Pons (tissue), 1 donor: ENCODE data around the gene SH3D19.
"Not testable (repeated sequence)": the region's sequence is repeated elsewhere in the genome, so short reads cannot be mapped to it uniquely, and the experiment has no call there.

ENCODE experiments used
- DNase-seq: peaks from one replicate; pipeline ENCODE4 v3.0.0-alpha.2; 2016; ENCODE audit warnings: low spot score

SH3D19 gene

DNA sequence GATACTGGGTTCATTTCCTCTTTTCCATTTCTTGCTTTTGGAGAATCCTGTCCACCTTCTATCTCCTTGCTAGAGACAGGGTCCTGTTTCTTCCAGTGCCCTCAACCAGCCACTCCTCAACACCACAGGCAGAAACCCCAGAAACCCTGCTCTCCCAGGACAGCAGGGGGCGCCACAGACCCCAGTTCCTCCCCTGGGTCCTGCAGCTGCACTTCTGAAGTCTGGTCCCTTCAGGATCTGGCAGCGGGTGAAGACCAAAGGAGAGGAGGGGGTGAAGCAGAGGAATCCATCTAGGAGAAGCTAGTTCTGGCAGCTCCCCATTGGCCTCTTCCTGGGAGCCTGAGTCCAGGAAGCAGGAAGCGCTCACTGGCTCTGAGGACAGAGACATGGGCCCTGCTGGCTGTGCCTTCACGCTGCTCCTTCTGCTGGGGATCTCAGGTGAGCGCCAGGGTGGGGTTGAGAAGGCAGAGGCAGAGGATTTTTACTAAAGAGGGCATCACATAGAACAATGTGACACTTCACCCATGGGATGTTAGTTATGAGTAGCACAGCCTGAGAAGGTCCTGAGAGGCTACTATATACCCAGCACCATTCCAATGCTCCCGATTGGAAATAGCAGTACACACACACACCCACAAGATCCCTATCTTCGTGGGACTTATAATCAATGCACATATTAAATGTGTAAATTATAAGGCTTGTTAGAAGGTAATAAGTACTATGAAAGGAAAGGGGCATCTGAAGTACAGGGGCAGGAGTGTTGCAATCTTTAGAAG lies 48.4 kb downstream of the SH3D19 start, which contains the start of gene PRSS48:
TSS of gene PRSS48 (plus strand) at position 375 of the 776 bp plus-strand sequence. CDS start at position 387, 12 bp downstream.
- DNase-seq: peak; percentile 83

DNA sequence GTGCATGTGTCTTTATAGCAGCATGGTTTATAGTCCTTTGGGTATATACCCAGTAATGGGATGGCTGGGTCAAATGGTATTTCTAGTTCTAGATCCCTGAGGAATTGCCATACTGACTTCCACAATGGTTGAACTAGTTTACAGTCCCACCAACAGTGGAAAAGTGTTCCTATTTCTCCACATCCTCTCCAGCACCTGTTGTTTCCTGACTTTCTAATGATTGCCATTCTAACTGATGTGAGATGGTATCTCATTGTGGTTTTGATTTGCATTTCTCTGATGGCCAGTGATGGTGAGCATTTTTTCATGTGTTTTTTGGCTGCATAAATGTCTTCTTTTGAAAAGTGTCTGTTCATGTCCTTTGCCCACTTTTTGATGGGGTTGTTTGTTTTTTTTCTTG lies 56.5 kb downstream of the SH3D19 start:
- DNase-seq: not testable (repeated sequence)

DNA sequence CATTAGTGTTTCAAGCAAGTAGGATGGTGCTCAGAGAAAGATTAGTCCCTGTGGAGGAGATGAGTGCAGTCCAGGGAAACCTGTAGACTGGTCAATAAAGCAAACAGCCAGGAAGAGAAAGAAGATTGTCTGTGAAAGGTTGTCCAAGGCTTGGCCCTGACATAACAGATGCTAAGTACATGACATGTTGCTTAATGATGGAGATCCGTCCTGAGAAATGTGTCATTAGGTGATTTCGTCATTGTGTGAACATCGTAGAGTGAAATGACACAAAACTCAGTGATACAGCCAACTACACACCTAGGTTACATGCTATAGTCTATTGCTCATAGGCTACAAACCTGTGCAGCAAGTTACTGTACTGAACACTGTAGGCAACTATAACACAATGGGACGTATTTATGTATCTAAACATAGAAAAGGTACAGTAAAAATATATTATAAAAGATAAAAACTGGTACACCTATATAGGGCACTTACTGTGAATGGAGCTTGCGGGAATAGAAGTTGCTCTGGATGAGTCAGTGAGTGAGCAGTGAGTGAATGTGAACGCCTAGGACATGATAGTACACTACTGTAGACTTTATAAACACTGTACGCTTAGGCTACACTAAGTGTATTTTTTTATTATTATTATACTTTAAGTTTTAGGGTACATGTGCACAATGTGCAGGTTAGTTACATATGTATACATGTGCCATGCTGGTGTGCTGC lies 57.4 kb downstream of the SH3D19 start:
- DNase-seq: no peak

DNA sequence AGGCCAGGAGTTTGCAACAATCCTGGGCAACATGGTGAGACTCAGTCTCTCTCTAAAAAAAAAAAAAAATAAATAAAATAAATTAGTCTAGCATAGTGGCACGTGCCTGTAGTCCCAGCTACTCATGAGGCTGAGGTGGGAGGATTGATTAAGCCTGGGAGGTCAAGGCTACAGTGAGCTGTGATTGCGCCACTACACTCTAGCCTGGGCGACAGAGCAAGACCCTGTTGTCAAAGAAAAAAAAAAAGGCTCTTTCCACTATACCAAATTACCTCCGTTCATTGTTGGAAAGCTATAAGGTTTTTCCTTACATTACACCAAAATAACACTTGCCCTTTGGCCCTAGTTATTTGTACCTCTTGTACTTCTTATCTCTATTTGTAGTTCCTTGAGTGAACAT lies 58.3 kb downstream of the SH3D19 start:
- no peak for DNase-seq

DNA sequence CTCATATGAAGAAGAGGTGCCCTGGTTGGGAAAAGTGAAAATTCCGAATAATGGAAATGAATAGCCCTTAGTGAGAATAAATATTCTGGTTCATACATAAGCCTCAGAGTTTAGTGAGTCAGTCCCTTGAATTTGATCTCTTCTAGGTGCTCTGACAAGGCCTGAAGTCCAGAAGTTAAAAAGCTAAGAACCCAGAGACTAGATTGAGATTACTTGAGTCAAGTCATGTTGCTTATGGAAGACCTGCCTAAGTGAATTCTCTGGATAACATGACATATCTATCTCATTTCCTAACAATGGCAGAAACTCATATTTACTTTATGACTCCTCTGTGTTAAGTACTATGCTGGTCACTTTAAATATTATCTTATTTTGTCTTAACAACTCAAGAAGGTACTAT lies 58.9 kb downstream of the SH3D19 start:
- no peak for DNase-seq

DNA sequence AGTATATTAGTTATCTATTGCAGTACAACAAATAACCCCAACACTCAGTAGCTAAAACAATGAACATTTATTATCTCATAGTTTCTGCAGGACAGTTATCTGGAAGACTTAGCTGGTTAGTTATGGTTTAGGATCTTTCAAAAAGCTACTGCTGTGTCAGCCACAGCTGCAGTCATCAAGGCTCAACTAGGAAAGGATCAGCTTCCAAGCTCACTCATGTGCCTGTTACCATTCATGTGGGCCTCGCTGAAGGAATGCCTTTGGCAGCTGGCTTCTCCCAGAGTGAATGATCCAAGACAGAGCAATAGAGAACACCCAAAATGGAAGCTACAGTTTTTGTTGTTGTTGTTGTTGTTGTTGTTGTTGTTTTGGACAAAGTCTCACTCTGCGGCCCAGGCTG lies 62.0 kb downstream of the SH3D19 start:
- DNase-seq: no peak

DNA sequence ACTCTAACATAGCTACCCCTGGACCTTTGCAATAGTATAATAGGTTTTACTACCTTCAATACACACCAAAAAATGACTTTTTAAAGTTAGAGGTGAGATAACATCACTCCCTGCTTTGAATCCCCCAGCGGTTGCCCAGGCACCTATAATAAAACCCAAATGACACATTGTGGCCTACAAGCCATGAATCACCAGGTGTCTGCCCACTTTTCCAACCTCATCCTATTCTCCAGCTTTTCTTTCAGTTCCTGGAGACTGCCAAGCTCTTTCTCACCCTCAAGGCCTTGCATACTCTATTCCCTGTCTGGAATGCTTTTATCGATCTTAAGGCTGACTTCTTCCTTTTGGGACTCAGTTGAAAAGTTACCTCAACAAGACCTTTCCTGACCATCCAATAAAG lies 64.9 kb downstream of the SH3D19 start:
- no peak for DNase-seq

DNA sequence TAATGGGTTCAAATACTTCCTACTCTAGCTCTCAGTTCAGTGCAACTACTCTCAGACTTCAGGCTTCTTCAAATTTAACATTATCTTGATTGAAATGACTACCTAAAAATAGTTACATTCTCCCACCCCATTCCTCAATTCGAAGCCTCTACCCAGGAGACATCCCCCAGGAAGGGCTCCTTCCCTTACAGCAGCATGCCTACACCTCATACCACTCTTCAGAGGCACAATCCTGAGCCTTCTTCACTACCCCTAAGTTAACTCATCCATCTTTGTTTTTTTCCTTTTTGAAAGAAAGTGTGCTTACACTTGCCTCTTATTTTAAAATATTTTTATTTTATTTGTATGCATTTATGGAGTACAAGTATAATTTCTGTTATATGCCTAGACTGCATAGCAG lies 65.7 kb downstream of the SH3D19 start:
- DNase-seq: no peak

DNA sequence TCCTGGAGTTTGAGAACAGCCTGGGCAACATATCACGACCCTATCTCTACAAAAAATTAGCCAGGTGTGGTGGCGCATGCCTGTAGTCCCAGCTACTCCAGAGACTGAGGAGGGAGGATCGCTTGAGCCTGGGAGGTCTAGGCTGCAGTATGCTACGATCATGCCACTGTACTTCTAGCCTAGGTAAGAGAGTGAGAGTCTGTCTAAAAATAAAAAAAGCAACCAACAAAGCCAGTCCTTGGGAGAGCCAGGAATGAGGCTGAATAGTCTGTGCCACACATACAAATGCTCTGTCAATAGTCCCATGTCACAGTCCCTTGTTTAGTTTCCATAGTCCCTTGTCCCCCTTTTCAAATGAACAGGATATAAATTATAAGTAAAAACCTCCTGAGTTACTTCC lies 67.7 kb downstream of the SH3D19 start:
- no peak for DNase-seq

DNA sequence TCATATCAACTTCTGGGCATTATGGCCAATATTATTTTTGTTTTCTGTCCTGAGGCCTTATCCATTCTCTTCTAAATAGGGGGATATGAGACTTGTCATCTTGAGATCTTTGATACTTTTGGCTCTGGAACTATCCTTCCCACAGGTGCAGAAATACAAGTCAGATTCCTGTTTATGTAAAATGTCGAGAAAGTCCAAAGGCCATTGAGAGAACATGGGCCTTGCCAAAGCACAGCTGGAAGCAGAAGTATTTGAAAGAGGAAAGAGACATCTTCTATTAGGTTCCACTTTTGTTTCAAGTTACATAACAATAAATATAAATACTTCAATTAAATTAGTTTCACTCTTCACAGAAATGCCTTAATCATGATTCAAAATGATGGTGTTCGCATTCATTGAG lies 69.3 kb downstream of the SH3D19 start:
- DNase-seq: no peak

DNA sequence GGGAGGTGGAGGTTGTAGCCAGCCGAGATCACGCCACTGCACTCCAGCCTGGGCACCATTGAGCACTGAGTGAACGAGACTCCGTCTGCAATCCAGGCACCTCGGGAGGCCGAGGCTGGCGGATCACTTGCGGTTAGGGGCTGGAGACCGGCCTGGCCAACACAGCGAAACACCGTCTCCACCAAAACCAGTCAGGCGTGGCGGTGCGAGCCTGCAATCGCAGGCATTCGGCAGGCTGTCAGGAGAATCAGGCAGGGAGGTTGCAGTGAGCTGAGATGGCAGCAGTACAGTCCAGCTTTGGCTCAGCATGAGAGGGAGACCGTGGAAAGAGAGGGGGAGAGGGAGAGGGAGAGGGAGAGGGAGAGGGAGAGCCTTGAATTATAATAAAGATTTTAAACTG lies 69.7 kb downstream of the SH3D19 start:
- not testable (repeated sequence) for DNase-seq

DNA sequence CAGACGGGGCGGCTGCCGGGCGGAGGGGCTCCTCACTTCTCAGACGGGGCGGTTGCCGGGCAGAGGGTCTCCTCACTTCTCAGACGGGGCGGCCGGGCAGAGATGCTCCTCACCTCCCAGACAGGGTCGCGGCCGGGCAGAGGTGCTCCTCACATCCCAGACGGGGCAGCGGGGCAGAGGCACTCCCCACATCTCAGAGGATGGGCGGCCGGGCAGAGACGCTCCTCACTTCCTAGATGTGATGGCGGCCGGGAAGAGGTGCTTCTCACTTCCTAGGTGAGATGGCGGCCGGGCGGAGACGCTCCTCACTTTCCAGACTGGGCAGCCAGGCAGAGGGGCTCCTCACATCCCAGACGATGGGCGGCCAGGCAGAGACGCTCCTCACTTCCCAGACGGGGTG lies 70.2 kb downstream of the SH3D19 start:
- not testable (repeated sequence) for DNase-seq

DNA sequence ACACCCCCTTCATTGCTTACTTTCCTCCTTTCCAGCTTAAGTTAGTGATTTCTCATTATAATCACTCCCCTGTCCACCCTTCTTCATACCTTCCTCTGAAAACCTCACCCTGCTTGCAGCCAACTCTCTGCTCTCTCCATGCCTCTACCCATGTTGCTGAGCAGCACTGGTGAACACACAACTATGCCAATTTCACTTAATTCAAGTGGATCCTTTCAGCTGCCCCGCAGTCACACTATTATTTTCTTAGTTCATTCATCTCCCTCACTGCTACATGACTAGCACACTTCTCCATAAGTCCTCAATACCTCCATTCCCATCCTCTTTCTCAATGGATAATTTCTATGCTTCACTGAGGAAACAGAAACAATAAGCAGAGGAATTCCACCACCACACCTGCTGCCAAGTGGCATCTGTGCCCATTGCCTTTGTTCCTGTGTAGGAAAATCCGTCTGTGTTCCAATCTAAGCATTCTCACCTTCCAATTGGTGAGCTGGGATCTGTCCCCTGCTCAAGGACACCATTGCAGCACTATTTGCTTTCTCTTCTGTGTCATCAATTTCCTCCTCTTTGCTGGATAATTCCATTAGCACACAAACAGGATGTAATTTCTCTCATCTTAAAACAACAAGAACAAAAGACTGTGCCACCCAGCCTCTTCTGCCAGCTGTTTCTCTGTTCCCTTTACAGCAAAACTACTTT lies 73.7 kb downstream of the SH3D19 start:
- DNase-seq: no peak

DNA sequence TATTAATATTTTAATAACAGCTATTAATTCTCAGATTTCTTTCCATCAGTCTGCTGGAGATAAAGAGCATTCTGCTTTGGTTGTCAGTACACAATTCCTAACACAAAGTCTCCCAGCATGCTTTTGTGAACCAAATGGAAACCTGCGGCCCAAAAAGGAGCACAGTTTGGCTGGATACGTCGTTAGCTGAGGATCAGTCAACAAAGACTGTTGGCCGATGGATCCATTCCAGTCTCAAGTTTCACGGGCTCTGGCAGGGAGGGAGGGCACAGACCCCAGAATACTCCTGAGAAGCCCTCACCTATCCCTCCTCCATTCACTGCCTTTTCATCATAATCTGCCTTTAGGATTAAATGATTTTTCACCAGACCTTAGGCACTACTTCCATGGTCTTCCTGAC lies 74.7 kb downstream of the SH3D19 start:
- no peak for DNase-seq

DNA sequence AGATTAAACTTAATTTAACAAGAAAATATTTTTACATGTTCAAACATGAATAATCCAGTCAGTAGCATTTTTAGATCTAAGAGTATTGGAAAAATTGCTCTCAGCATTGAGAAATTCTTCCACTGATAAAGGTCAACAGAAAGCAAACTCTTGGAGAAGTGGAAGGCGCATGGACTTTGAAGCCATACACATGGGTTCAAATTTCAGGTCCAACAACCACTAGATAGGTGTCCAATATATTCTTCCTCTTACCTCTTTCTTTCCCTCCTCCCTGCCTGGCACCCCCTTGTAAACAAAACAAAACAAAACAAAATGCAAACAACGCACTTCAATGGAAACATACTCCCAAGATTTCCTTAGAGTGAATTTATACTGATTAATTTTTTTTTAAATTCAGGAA lies 76.9 kb downstream of the SH3D19 start:
- no peak for DNase-seq

DNA sequence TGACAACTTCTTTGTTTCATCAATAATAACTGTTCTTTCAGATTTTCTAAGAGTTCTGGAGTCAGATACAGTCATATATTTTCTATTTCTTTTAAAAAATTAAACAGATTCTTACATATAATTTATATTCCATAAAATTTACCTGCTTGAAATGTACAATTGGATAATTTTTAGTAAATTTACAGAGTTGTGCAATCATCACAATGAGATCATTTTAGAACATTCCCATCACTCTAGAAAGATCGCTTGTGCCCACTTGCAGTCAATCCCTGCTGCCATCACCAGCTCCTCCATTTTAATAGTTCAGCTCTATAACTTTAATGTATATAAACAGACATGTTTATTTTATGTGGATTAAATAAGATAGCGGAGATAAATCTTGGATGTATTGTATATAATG lies 78.0 kb downstream of the SH3D19 start:
- no peak for DNase-seq

DNA sequence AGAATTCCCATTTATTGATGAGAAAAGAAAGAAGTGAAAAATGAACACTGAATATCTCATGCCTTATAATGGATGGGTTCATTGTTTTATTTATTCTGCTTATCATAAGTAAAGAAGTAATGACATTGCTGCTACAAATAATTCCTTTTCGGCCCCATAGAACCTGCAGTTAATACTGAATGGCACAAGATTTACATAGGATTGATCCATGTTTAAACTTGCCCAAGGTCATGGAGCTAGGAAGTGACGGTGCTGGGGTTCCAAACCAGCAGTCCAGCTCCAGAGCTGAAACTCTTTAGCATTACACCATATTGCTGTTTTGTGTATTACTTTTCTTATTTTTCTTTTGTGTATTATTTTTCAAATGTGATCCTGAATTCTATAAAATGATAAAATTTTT lies 78.7 kb downstream of the SH3D19 start:
- no peak for DNase-seq

DNA sequence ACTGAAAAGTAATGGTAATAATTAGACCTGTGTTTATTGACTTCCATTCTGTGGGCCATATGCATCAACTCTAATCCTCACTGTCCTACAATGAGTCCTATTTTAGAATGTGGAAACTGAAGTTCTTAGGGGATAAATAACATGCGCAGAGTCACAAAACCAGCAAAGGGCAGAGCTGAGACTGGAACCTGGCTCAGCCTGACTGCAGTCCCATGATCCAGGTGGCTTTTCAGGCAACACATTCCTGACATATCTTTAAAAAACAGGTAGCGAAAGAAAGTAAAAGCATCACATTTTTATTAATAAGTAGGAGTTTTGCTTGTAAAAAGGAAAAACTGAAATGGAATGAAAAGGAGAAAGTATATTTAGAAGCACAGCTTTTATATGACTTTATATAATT lies 83.1 kb downstream of the SH3D19 start:
- no peak for DNase-seq

DNA sequence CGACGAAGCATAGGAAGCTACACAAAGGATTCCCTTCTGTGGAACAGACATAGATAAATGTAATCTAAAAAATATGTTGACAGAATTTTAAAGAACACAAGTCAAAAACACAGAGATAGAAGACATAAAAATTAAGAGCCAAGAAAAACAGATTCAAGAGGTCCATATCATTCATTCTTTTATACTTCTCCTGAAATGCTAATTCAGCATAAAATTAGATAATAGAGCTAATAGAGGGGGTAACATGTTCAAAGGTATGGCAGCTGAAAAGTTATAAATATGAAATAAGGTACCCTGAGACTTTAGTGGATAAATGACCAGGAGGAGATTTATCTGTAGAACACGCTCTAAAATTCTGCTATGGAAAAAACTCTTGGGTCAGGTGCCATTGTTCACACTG lies 85.8 kb downstream of the SH3D19 start:
- no peak for DNase-seq

DNA sequence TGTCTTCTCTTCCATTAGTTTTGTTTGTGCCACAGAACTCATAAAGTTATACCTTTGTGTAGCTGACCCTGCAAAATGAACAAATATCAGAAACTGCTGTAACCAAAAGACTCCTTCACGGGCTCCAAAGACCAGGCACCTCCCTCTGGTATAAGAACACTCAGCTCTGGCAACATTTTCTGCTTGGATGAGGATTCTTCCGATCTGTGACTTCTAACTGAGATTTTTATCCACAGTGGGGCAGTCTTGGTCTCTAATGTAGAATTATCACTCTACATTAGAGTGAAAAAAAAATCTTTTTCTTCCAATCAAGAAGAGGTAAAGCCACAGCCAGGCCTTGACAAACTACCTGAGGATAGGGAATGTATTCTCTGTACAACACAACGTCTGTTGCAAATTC lies 86.9 kb downstream of the SH3D19 start:
- peak; percentile 84 for DNase-seq

DNA sequence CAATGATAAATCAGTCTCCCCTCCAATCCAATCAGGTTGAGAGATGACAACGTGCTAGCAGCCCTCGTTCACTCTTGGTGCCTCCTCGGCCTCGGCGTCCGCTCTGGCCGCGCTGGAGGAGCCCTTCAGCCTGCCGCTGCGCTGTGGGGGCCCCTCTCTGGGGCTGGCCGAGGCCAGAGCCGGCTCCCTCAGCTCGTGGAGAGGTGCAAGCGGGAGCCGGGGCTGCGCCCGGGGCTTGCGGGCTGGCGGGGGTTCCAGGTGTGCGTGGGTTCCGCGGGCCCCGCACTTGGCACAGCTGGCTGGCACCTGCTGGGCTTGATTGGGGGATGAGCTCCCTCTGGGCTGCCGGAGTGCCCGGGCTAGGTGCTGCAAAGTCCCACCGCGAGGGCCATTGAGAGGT lies 89.4 kb downstream of the SH3D19 start:
- DNase-seq: no peak

DNA sequence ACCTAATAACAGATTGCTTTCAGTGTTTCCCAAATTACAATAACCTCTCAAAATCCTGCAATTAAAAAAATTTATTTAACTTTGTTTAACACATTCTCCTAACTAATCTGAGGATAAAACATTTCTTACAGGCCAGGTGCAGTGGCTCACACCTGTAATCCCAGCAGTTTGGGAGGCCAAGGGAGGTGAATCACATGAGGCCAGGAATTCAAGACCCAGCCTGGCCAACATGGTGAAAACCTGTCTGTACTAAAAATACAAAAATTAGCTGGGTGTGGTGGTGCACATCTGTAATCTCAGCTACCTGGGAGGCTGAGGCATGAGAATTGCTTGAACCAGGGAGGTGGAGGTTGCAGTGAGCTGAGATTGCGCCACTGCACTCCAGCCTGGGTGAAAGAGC lies 90.0 kb downstream of the SH3D19 start:
- DNase-seq: not testable (repeated sequence)

DNA sequence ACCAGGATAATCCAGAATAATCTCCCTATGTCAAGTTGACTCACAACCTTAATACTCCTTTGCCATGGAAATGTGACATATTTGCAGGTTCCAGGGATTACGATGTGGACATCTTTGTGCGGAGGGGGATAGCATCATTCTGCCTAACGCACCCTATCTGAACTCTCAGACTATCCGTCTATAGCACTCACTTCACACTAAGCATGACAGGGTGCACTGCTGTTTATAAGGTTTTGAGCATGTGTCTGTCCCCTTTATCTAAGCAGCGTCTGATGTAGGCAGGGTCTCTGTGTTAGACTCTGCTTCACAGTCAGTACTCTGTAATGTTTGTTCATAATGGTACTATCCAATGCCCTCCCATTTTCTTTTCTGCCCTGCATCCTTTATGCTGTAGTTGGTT lies 91.8 kb downstream of the SH3D19 start:
- DNase-seq: no peak
